ENCODE results near the gene ABCB9.
"Not testable (repeated sequence)": the region's sequence is repeated elsewhere in the genome, so short reads cannot be mapped to it uniquely, and the experiment has no call there.

The ABCB9 gene

GRCh38 chr12:122895320-122895703 lies 71.0 kb downstream of the ABCB9 start:
- DNase-seq (ENCODE audit: low spot score) = no peak

GRCh38 chr12:122894193-122895121 lies 71.8 kb downstream of the ABCB9 start:
- DNase-seq (ENCODE audit: low spot score) = peak; percentile 89

- DNase-seq (ENCODE audit: low spot score) = no peak
Observed at GRCh38 chr12:122893208-122894153, 72.8 kb downstream of the ABCB9 start.

GRCh38 chr12:122892724-122893123 lies 73.5 kb downstream of the ABCB9 start:
- not testable (repeated sequence) for DNase-seq (ENCODE audit: low spot score)

GRCh38 chr12:122891661-122892525 lies 74.4 kb downstream of the ABCB9 start:
- peak; percentile 79 for DNase-seq (ENCODE audit: low spot score)

- DNase-seq (ENCODE audit: low spot score) = no peak
Observed at GRCh38 chr12:122889761-122890520, 76.3 kb downstream of the ABCB9 start.

GRCh38 chr12:122888232-122888752 lies 78.0 kb downstream of the ABCB9 start:
- DNase-seq (ENCODE audit: low spot score) = peak; percentile 81

- DNase-seq (ENCODE audit: low spot score) = peak; percentile 60
Observed at GRCh38 chr12:122887819-122888212, 78.4 kb downstream of the ABCB9 start.

GRCh38 chr12:122886851-122887818 lies 79.1 kb downstream of the ABCB9 start:
- DNase-seq (ENCODE audit: low spot score) = peak; percentile 92

GRCh38 chr12:122886161-122886560 lies 80.1 kb downstream of the ABCB9 start:
- no peak for DNase-seq (ENCODE audit: low spot score)

- no peak for DNase-seq (ENCODE audit: low spot score)
Observed at GRCh38 chr12:122884860-122885259, 81.4 kb downstream of the ABCB9 start.

- DNase-seq (ENCODE audit: low spot score) = no peak
Observed at GRCh38 chr12:122884091-122884826, 82.0 kb downstream of the ABCB9 start.

- DNase-seq (ENCODE audit: low spot score) = no peak
Observed at GRCh38 chr12:122882908-122883558, 83.2 kb downstream of the ABCB9 start.

- DNase-seq (ENCODE audit: low spot score) = no peak
Observed at GRCh38 chr12:122880668-122881067, 85.6 kb downstream of the ABCB9 start.

- DNase-seq (ENCODE audit: low spot score) = no peak
Observed at GRCh38 chr12:122880155-122880667, 86.1 kb downstream of the ABCB9 start.
